Kidney glomerular epithelial cell (primary cell): Measurements from ENCODE around the gene CAPN13.

ENCODE experiments used
- DNase-seq: peaks from one replicate; lab custom pipeline; 2025; lab: John Stamatoyannopoulos, UW

CAPN13 gene

DNA sequence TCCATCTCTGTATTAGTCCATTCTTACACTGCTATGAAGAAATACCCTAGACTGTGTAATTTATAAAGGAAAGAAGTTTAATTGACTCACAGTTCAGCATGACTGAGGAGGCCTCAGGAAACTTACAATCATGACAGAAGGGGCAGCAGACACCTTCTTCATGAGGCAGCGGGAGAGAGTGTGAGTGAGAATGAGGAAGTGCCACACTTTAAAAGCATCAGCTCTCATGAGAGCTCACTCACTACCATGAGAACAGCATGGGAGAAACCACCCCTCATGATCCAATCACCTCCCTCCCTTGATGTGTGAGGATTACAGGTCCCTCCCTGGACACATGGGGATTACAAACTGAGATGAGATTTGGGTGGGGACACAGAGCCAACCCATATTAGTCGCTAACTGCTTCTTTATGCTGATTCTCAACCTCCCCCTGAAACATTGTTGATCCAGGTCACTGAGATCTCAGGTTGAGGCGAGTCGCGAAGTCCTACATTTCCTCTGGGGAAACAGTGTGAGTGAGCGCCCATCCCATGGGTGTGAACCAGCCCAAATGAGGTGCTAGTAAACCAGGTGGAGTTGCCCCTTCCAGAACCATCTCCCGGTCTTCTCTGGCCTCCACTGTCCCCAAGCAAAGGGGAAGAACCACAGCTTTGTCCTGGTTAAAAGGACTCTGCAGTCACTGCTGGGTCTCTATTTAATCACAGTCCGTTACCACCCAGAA lies 123.8 kb downstream of the CAPN13 start:
- DNase-seq, result no peak

DNA sequence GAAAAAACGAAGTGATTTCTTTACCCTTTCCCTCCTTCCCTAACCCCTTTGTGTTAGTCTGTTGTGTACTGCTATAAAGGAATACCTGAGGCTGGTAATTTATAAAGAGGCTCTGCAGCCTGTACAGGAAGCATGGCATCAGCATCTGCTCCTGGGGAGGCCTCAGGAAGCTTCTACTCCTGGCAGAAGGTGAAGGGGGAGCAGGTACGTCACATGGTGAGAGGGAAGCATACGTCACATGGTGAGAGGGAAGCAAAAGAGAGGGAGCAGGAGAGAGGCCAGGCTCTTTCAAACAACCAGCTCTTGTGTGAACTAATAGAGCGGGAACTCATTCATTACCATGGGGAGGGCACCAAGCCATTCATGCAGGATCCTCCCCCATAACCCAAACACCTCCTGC lies 126.2 kb downstream of the CAPN13 start:
- no peak for DNase-seq

DNA sequence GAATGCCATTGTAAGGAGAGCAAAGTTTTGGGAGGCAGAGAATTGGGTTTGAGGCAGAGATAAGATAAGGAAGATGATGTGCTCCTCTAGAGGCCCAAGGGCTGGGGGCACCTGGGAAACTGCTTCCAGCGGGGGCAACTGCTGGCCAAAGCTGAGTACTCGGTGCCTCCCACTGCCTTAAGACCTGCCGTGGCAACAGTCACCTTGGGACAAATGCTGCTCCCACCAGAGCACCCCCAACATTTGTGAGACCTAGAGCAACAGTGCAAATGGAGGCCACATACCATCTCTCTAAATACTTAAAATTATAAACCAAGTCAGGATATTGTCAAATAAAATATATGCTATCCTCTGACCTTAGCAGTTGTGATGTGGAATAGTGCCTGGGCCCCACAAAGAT lies 127.1 kb downstream of the CAPN13 start:
- no peak for DNase-seq

DNA sequence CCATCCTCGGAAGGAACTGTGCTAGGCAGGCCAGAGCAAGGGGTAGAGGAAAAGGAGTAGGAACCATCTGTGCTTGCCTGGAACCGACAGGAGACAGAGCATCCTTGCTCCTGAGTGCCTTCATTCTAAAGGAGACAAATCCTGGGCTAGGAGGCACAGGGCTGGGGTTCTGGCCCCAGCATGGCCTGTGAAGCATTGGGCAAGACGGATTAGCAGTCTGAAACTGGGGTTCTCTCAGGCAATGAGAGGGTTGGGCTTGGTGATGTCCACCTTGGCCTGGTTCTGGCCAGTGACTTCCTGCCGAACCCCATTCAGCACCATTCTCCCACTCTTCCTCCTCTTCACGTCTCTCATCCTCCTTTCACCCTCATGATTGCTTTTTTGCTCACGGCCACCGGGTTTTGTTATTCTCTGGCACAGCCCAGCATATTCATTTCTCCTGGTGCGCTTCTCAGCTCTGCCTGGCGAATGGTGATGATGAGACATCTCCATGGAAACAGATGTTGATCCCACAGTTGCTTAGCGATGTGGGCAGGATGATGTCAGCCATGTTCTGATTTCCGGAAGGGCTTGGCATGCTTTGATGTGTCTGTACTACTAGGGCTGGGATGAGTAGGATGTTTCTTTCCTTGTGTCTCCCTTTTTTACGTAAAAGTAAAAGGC lies 127.7 kb downstream of the CAPN13 start:
- no peak for DNase-seq

DNA sequence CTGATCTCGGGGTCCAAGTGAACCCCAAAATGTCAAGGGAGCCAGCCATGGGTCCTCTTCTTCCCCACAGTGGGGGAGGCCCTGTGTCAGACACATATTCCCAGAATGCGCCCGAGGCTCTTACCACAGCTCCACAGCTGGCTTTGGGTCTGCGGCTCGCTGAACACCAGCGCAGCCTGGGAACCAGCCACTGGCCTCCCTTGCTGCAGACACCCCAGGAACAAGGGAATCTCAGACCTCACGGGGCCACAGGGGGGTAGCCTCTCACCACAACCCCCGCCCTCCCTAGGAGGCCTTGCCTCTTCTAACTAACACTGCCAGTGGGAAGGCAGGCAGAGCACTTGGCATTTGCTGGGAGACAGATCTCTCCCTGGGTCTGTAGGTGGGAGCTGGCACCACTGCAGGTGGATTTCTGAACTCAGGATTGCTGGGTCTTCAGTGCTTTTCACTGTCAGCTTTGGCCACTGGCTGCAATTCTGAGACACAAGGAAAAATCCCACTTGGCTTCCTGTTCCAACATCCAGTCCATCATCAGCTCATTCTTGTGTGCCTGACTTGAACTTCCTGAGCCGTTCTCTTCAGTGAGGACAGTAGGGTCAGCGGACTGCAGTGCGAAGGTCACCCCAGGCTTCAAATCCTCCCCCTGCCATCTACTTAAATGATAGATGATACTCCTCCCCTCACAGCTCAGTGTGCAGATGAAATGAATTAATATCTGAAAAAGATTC lies 128.7 kb downstream of the CAPN13 start:
- no peak for DNase-seq

DNA sequence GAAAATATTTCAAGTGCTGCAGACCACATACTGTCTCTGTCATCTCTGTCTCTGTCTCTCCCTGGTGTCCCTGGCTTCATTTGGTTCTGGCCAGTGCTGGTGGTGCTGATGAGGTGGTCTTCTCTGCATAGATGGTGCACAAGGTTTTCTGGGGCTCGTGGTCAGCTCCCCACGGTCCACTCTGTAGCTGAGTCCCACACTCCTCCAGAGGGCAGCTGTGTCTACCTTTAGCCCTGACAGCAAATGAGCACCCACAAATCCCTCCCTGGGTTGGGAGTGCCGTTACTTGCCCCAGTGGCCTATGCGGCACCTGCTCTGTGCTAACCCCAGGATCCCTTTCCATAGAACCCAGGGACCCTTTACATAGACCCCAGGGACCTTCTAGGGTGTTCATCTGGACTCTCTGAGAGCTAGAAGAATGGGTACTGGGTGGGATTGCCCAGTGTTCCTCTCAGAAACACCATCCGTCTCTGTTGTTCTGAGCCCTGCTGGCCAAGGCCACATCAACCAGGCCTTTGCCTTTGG lies 129.3 kb downstream of the CAPN13 start:
- no peak for DNase-seq

DNA sequence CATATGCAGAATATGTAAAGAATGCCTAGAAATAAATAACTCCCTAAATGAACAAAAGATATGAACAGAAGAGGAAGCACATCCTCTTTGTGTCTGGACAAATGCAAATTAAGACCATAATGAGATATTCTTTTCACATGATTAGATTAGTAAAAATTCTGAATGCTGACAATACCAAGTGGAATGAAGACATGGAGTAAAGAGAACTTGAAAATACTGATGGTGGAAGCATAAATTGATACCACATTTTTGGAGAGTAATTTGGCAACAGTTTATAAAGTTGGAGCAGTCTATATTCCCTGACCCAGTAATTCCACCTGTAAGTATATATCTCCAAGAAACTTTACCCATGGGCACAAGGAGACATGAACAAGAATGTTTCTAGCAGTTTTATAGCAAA lies 130.0 kb downstream of the CAPN13 start:
- no peak for DNase-seq

DNA sequence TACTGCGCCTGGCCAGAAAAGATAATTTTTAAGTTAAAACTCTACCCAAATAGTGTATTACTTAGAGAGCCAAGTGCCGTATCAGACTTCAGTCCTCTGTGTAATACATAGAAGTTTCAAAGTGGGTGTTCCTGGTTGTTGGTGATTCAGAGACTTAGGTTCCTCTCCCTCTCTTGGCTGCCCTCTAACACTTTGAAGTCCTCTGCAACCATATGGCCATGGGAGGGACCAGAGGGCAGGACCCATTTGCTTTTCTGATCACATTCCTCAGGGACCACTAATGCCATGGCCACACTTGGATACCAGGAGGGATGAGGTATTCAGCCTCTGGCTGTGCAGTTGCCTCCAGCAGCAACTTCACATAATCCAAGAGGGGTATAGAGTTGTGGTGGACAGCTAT lies 131.5 kb downstream of the CAPN13 start:
- DNase-seq, result no peak

DNA sequence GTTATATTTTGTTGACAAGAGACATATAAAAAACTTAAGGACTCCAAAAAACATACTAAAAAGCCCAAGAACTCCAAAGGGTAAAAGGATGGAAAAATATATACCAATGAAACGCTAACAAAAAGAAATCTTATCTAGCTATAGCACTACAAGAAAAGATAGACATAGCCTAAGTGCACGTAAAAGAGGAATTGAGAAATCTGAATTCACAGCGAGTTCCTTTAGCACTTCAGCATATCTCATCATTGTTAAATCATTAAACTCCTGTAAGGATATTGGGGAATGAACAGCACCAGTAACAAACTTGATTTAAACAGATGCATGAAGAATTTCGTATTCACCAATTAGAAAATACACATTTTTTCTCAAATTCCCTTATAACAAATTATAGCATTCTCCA lies 134.1 kb downstream of the CAPN13 start:
- DNase-seq, result no peak
